ENCODE data around the gene PSMB7.

GRCh38 chr9:124304285-124304684, 111.0 kb downstream of the PSMB7 start:
- TF ChIP-seq, protein P1, sequence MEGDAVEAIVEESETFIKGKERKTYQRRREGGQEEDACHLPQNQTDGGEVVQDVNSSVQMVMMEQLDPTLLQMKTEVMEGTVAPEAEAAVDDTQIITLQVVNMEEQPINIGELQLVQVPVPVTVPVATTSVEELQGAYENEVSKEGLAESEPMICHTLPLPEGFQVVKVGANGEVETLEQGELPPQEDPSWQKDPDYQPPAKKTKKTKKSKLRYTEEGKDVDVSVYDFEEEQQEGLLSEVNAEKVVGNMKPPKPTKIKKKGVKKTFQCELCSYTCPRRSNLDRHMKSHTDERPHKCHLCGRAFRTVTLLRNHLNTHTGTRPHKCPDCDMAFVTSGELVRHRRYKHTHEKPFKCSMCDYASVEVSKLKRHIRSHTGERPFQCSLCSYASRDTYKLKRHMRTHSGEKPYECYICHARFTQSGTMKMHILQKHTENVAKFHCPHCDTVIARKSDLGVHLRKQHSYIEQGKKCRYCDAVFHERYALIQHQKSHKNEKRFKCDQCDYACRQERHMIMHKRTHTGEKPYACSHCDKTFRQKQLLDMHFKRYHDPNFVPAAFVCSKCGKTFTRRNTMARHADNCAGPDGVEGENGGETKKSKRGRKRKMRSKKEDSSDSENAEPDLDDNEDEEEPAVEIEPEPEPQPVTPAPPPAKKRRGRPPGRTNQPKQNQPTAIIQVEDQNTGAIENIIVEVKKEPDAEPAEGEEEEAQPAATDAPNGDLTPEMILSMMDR (conservative IDR thresholded peaks at IDR 0.05; ENCODE audit: low read depth, low read length): no peak
- TF ChIP-seq NFE2L2 (IDR thresholded peaks at IDR 0.05; ENCODE audit: low read depth, low read length): no peak
- TF ChIP-seq, protein P2, sequence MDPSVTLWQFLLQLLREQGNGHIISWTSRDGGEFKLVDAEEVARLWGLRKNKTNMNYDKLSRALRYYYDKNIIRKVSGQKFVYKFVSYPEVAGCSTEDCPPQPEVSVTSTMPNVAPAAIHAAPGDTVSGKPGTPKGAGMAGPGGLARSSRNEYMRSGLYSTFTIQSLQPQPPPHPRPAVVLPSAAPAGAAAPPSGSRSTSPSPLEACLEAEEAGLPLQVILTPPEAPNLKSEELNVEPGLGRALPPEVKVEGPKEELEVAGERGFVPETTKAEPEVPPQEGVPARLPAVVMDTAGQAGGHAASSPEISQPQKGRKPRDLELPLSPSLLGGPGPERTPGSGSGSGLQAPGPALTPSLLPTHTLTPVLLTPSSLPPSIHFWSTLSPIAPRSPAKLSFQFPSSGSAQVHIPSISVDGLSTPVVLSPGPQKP (IDR thresholded peaks at IDR 0.05; ENCODE audit: borderline replicate concordance, low read depth, low read length): no peak
- TF ChIP-seq FOS (IDR thresholded peaks at IDR 0.05; ENCODE audit: low read depth, low read length): no peak
- TF ChIP-seq CEBPB (IDR thresholded peaks at IDR 0.05; ENCODE audit: low read depth, low read length): no peak
